ENCODE measurements around the gene HS3ST5.

DNA sequence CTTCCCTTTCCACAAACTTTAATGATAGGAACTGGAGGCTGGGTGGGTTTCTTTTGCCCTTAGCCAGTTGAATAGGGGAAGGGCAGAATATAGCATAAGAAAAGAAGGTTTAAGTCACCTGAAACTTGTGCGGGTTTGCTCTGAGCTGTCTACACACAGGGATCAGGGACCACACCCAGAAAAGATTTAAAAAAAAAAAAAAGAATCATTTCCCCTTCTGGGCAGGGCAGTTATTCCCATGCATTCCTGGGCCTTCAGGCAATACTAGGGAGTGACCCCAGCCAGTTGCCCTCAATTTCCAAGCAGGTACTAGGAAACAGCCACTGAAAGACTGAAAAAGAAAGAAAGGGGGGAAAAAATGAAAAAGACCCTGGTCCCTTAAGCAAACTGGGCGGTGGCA is 332.3 kb downstream of the HS3ST5 start:
- TF ChIP-seq, protein P1, sequence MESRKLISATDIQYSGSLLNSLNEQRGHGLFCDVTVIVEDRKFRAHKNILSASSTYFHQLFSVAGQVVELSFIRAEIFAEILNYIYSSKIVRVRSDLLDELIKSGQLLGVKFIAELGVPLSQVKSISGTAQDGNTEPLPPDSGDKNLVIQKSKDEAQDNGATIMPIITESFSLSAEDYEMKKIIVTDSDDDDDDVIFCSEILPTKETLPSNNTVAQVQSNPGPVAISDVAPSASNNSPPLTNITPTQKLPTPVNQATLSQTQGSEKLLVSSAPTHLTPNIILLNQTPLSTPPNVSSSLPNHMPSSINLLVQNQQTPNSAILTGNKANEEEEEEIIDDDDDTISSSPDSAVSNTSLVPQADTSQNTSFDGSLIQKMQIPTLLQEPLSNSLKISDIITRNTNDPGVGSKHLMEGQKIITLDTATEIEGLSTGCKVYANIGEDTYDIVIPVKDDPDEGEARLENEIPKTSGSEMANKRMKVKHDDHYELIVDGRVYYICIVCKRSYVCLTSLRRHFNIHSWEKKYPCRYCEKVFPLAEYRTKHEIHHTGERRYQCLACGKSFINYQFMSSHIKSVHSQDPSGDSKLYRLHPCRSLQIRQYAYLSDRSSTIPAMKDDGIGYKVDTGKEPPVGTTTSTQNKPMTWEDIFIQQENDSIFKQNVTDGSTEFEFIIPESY (IDR thresholded peaks at IDR 0.05) = no peak
- TF ChIP-seq, protein P2, sequence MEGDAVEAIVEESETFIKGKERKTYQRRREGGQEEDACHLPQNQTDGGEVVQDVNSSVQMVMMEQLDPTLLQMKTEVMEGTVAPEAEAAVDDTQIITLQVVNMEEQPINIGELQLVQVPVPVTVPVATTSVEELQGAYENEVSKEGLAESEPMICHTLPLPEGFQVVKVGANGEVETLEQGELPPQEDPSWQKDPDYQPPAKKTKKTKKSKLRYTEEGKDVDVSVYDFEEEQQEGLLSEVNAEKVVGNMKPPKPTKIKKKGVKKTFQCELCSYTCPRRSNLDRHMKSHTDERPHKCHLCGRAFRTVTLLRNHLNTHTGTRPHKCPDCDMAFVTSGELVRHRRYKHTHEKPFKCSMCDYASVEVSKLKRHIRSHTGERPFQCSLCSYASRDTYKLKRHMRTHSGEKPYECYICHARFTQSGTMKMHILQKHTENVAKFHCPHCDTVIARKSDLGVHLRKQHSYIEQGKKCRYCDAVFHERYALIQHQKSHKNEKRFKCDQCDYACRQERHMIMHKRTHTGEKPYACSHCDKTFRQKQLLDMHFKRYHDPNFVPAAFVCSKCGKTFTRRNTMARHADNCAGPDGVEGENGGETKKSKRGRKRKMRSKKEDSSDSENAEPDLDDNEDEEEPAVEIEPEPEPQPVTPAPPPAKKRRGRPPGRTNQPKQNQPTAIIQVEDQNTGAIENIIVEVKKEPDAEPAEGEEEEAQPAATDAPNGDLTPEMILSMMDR (IDR thresholded peaks at IDR 0.05; ENCODE audit: low read depth, low read length, missing input control) = no peak
- TF ChIP-seq RAD21 (IDR thresholded peaks at IDR 0.05) (no peak), TAF1 (conservative IDR thresholded peaks at IDR 0.05) (no peak), JUND (IDR thresholded peaks at IDR 0.05) (no peak), HNF4A (conservative IDR thresholded peaks at IDR 0.05) (no peak)
